ENCODE data around the gene TCF7L1.

- TF ChIP-seq CTCF (IDR thresholded peaks at IDR 0.05) (no peak), POLR2A (IDR thresholded peaks at IDR 0.05) (no peak)
Measured at GRCh38 chr2:85179541-85179940, 46.3 kb downstream of the TCF7L1 start.
